ENCODE results near the gene MEIG1.

GRCh38 chr10:14911801-14912200 lies 47.4 kb upstream of the MEIG1 start:
- TF ChIP-seq CTCF (IDR thresholded peaks at IDR 0.05) (no peak), POLR2A (IDR thresholded peaks at IDR 0.05) (no peak)

Measured in adrenal gland (tissue), 5 donors.